Activated T-helper 17 cell treated with anti-CD3 and anti-CD28 coated beads, Interleukin-2, amount 50 U/mL, for 72 hours (primary cell): ENCODE data around the gene TRIM46. TPM values are rescaled to one million over a fixed set of nuclear protein-coding genes. Genes with fewer than 3 reads are reported as not detected.
"Not testable (repeated sequence)": the region's sequence is repeated elsewhere in the genome, so short reads cannot be mapped to it uniquely, and the experiment has no call there.

Experiments
- ATAC-seq: fragments of 150-1000 bp; cut with Tn5 transposase; replicated peaks from 2 replicates; pipeline ENCODE4 v1.10.0; 2021; ENCODE audit warnings: mild to moderate bottlenecking, moderate library complexity
- H3K27ac Mint-ChIP-seq: one replicate; pipeline ENCODE4 v1.8.0; 2022; ENCODE audit warnings: mixed read lengths
- H3K27me3 Mint-ChIP-seq: one replicate; pipeline ENCODE4 v1.8.0; 2022; ENCODE audit warnings: mixed read lengths
- H3K36me3 Mint-ChIP-seq: one replicate; pipeline ENCODE4 v1.8.0; 2022; ENCODE audit warnings: low read depth, mild to moderate bottlenecking, mixed read lengths
- H3K4me1 Mint-ChIP-seq: one replicate; pipeline ENCODE4 v1.8.0; 2022; ENCODE audit warnings: mixed read lengths
- H3K4me3 Mint-ChIP-seq: one replicate; pipeline ENCODE4 v1.8.0; 2022; ENCODE audit warnings: mild to moderate bottlenecking, mixed read lengths
- H3K9me3 Mint-ChIP-seq: one replicate; pipeline ENCODE4 v1.8.0; 2022; ENCODE audit warnings: mixed read lengths
- total RNA-seq, 2 donors: library from RNA; stranded (reverse); gene quantifications; one replicate each; pipeline ENCODE4 v1.2.3, GENCODE V29; 2022

The TRIM46 gene
- total RNA-seq, 2 donors from 2014 or later: 10.6 to 16.6 TPM

DNA sequence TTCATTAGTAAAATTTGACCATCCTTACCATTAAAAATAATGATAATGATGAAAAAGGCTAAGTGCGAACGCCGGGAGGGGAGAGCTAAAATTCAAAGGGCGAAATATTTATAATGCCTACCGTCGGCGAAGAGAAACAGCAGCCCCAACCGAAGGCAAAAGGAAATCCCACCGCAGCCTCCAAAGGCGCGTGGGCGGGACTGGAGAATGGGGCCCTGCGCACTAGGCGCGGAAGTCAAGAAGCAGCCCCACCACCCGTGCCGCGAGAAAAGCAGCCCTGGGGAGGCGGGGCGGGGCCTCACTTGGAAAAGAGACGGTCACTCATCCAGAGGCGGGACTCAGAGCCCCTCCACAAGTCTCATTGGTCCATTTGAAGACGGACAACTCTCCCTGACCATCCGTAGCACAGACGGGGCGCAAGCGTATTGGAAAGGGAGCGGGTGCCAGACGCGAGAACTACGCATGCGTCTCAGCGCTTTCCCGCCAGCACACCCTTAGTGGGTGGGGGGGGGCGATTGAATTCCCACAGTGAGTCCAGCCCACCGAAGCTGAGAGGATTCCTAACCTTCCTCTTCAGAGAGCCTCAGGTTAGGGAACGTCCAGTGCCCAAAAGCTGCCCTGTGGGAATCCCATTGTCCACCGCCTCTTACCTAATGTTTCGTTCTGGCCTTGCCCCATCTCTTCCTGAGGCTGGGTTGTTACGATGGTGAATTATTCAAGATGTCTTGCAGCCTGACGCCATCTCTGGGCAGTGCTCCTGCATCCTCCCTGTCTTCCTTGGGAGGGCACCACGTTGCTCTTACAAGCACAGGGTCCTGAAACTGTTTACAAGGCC is 53.8 kb downstream of the TRIM46 start:
- Mint-ChIP-seq H3K4me3 (peak overlapping the region; percentile 99), H3K27me3 (no peaks in the 10 kb centered on the region), H3K36me3 (peaks cover 33% of the 10 kb centered on the region), H3K27ac (peak overlapping the region; percentile 90), H3K4me1 (peaks cover 6% of the 10 kb centered on the region), H3K9me3 (no peaks in the 10 kb centered on the region)
- peak; percentile 97 for ATAC-seq

DNA sequence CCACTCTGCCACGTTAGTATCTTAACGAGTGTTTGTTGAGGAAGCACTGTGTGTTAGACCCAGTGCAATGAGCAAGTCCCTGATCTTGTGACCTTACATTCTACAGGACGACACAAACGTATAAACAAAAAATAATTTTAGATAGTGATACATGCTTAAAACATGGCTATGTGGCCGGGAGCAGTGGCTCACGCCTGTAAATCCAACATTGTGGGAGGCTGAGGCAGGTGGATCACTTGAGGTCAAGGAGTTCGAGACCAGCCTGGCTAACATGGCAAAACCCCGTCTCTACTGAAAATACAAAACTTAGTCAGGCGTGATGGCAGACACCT is 54.4 kb downstream of the TRIM46 start:
- peak overlapping the region; percentile 99 for H3K4me3 Mint-ChIP-seq
- no peaks in the 10 kb centered on the region for H3K9me3 Mint-ChIP-seq
- peak overlapping the region; percentile 90 for H3K27ac Mint-ChIP-seq
- peaks cover 6% of the 10 kb centered on the region for H3K4me1 Mint-ChIP-seq
- peaks cover 33% of the 10 kb centered on the region for H3K36me3 Mint-ChIP-seq
- H3K27me3 Mint-ChIP-seq: no peaks in the 10 kb centered on the region
- no peak for ATAC-seq

DNA sequence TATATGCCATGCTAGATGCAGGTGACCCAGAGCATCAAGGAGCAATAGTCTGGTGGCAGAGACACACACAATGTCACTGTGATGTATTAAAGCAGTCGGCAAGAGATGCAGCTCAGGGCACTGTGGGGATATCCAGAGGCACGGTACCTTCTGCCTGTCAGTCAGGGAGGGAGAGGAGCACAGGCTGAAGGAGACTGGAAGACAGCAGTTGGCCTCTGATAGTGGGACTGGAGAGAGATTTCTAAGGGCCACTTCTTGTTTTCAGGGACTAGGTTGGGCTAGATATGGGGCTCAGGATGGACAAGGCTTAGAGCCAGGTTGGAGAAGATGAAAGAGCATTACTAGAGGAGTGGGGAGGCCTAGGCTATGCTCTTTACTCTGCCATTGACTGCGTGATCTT is 57.7 kb downstream of the TRIM46 start:
- peak overlapping the region; percentile 18 for H3K27ac Mint-ChIP-seq
- H3K4me1 Mint-ChIP-seq: peaks cover 11% of the 10 kb centered on the region
- not testable (repeated sequence) for H3K4me3 Mint-ChIP-seq, H3K27me3 Mint-ChIP-seq, H3K9me3 Mint-ChIP-seq, ATAC-seq
- peaks cover 22% of the 10 kb centered on the region for H3K36me3 Mint-ChIP-seq

DNA sequence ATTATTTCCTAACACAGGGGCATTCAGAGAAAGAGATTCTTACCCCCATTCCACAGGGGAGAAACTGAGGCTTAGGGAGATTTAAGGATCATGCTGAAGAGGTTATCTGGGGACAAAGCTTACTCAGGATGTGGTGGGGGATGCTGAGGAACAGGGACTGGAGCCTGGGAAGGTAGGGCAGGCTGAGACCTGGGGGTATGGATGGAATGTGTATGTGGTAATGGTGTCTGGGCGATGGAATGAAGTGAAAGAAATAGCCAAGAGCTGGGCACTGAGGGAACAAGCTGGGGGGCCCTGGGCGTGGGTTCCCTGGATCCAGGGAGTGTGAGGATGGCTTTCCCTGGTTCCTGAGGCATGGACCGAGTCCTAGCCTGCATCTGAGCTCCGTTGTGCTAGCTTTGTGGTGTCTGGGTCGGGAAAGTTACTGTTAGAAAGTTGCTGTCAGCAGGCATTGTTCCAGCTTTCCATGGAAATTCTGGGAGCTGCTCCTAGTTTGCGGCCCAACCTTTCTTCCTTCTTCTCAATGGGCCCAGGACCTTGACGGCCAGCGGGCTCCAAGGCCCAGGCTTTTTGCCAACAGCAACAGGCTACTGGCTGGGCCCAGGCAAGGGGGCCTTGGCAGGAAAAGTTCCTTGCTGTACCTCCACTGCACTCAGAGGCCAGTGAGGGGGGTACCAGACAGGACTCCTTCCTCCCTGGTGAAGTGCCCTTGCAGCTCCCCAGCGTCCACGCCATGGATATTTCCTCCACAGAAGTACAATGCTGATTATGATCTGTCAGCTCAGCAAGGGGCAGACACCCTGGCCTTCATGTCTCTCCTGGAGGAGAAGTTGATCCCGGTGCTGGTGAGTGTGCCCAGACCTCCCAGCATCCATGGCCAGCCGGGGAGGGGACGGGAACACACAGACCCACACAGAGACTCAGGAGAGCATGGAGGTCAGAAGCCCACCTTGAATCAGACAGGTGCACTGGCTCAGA is 58.6 kb downstream of the TRIM46 start:
- not testable (repeated sequence) for H3K4me3 Mint-ChIP-seq, H3K4me1 Mint-ChIP-seq, ATAC-seq, H3K9me3 Mint-ChIP-seq, H3K27me3 Mint-ChIP-seq
- H3K36me3 Mint-ChIP-seq: peaks cover 22% of the 10 kb centered on the region
- peak overlapping the region; percentile 9 for H3K27ac Mint-ChIP-seq

DNA sequence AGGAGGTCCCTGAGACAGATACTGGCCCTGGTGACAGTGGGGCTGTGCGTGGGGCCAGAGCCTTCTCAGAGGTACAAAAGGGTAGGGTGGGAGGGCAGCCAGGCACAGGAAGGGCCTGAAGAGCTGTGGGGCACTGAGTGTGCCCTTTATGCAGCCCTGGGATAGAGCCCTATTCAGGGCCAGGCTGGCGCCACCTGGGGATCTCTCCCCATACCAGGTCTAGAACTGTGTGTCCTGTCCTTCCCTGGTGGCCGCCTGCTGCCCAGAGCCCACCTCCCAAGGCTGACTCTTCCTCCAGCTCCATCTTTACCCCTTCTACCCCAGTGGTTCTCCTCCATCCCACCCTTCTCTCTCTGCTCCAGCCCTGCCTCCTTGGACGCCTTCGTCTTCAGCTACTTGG is 59.9 kb downstream of the TRIM46 start:
- H3K27ac Mint-ChIP-seq, H3K4me3 Mint-ChIP-seq, H3K9me3 Mint-ChIP-seq, H3K27me3 Mint-ChIP-seq, ATAC-seq, H3K4me1 Mint-ChIP-seq: not testable (repeated sequence)
- peaks cover 32% of the 10 kb centered on the region for H3K36me3 Mint-ChIP-seq

Other genes starting within 250 kb of the TRIM46 start
- 10 to 100 TPM; 38.6 to 66.9 TPM for gene PMVK, start 237.1 kb upstream of the TRIM46 start, total RNA-seq
- 100 to 1,000 TPM in 1 of 2 donors, 10 to 100 TPM in 1; 61.9 to 118 TPM for gene PBXIP1, start 217.8 kb upstream of the TRIM46 start, total RNA-seq
- gene PYGO2, start 212.1 kb upstream of the TRIM46 start, total RNA-seq: 10 to 100 TPM; 35.6 to 39.2 TPM
- gene SHC1, start 203.1 kb upstream of the TRIM46 start, total RNA-seq: 10 to 100 TPM; 60.9 to 62.0 TPM
- 100 to 1,000 TPM; 162 to 188 TPM for gene CKS1B, start 199.2 kb upstream of the TRIM46 start, total RNA-seq
- 10 to 100 TPM; 34.6 to 68.3 TPM for gene FLAD1, start 190.5 kb upstream of the TRIM46 start, total RNA-seq
- gene LENEP, start 180.3 kb upstream of the TRIM46 start, total RNA-seq: under 1 TPM; 0.77 to 0.97 TPM
- gene ZBTB7B, start 171.0 kb upstream of the TRIM46 start, total RNA-seq: 100 to 1,000 TPM in 1 of 2 donors, 10 to 100 TPM in 1; 94.5 to 140 TPM
- 1 to 10 TPM in 1 of 2 donors, under 1 TPM in 1; 0.67 to 2.2 TPM for gene DCST2, start 140.1 kb upstream of the TRIM46 start, total RNA-seq
- gene DCST1, start 140.0 kb upstream of the TRIM46 start, total RNA-seq: not detected
- gene ADAM15, start 122.5 kb upstream of the TRIM46 start, total RNA-seq: 10 to 100 TPM; 53.2 to 86.6 TPM
- 1 to 10 TPM; 4.6 to 7.0 TPM for gene EFNA4, start 110.1 kb upstream of the TRIM46 start, total RNA-seq
- gene EFNA3, start 95.0 kb upstream of the TRIM46 start, total RNA-seq: 10 to 100 TPM in 1 of 2 donors, 1 to 10 TPM in 1; 4.1 to 10.8 TPM
- under 1 TPM in 1 of 2 donors, not detected in 1; 0.48 TPM for gene EFNA1, start 46.0 kb upstream of the TRIM46 start, total RNA-seq
- gene SLC50A1, start 38.0 kb upstream of the TRIM46 start, total RNA-seq: 10 to 100 TPM; 42.8 to 47.3 TPM
- gene DPM3, start 33.3 kb upstream of the TRIM46 start, total RNA-seq: 10 to 100 TPM; 29.4 to 40.6 TPM
- gene KRTCAP2, start 545 bp upstream of the TRIM46 start, total RNA-seq: 100 to 1,000 TPM; 108 to 166 TPM
- 10 to 100 TPM; 11.8 to 26.8 TPM for gene THBS3, start 34.0 kb downstream of the TRIM46 start, total RNA-seq
- gene MTX1, start 34.8 kb downstream of the TRIM46 start, total RNA-seq: 10 to 100 TPM; 31.3 to 59.9 TPM
- gene ENTREP3, start 81.6 kb downstream of the TRIM46 start, total RNA-seq: 10 to 100 TPM; 20.7 to 32.1 TPM
- gene SCAMP3, start 88.5 kb downstream of the TRIM46 start, total RNA-seq: 100 to 1,000 TPM in 1 of 2 donors, 10 to 100 TPM in 1; 84.0 to 123 TPM
- gene CLK2, start 99.7 kb downstream of the TRIM46 start, total RNA-seq: 100 to 1,000 TPM in 1 of 2 donors, 10 to 100 TPM in 1; 87.7 to 131 TPM
- gene HCN3, start 103.6 kb downstream of the TRIM46 start, total RNA-seq: 1 to 10 TPM; 4.1 to 6.0 TPM
- not detected for gene PKLR, start 127.6 kb downstream of the TRIM46 start, total RNA-seq
- 100 to 1,000 TPM; 319 to 371 TPM for gene FDPS, start 135.0 kb downstream of the TRIM46 start, total RNA-seq
- 10 to 100 TPM; 22.3 to 30.0 TPM for gene RUSC1, start 147.0 kb downstream of the TRIM46 start, total RNA-seq